T-helper 22 cell (primary cell): ENCODE data around the gene DACH2.
"Not testable (repeated sequence)": the region's sequence is repeated elsewhere in the genome, so short reads cannot be mapped to it uniquely, and the experiment has no call there.

Experiments
- DNase-seq: peaks from one replicate; pipeline ENCODE4 v3.0.0-alpha.2; 2020; ENCODE audit warnings: low read depth

DACH2 gene

GRCh38 chrX:86148024-86148511 is at the start of gene DACH2:
TSS of gene DACH2 (plus strand) at chrX:86148451.
- DNase-seq: peak; percentile 9

- DNase-seq: no peak
Measured at GRCh38 chrX:86102341-86102740, 45.9 kb upstream of the DACH2 start.

GRCh38 chrX:86103061-86103460 is 45.2 kb upstream of the DACH2 start:
- DNase-seq: no peak

GRCh38 chrX:86104526-86104925 is 43.7 kb upstream of the DACH2 start:
- no peak for DNase-seq

GRCh38 chrX:86121916-86122315 is 26.3 kb upstream of the DACH2 start:
- DNase-seq: no peak

- DNase-seq: no peak
Measured at GRCh38 chrX:86133761-86134160, 14.5 kb upstream of the DACH2 start.

- DNase-seq: no peak
Measured at GRCh38 chrX:86137071-86137470, 11.2 kb upstream of the DACH2 start.

GRCh38 chrX:86141786-86142185 is 6.5 kb upstream of the DACH2 start:
- DNase-seq: no peak

GRCh38 chrX:86146102-86146501 is 2.1 kb upstream of the DACH2 start:
- DNase-seq: no peak

GRCh38 chrX:86148594-86148993 is 343 bp downstream of the DACH2 start:
- DNase-seq: no peak

GRCh38 chrX:86149119-86149518 is 868 bp downstream of the DACH2 start:
- no peak for DNase-seq

GRCh38 chrX:86154553-86154952 is 6.3 kb downstream of the DACH2 start:
- no peak for DNase-seq

- no peak for DNase-seq
Measured at GRCh38 chrX:86171366-86171765, 23.1 kb downstream of the DACH2 start.

GRCh38 chrX:86178906-86179305 is 30.7 kb downstream of the DACH2 start:
- no peak for DNase-seq

- not testable (repeated sequence) for DNase-seq
Measured at GRCh38 chrX:86181325-86181724, 33.1 kb downstream of the DACH2 start.

- DNase-seq: no peak
Measured at GRCh38 chrX:86192827-86193226, 44.6 kb downstream of the DACH2 start.

- DNase-seq: no peak
Measured at GRCh38 chrX:86194758-86195157, 46.5 kb downstream of the DACH2 start.

- DNase-seq: no peak
Measured at GRCh38 chrX:86195343-86195742, 47.1 kb downstream of the DACH2 start.

GRCh38 chrX:86197815-86198214 is 49.6 kb downstream of the DACH2 start:
- DNase-seq: no peak

GRCh38 chrX:86210772-86211171 is 62.5 kb downstream of the DACH2 start:
- no peak for DNase-seq

- DNase-seq: no peak
Measured at GRCh38 chrX:86215260-86215659, 67.0 kb downstream of the DACH2 start.

- no peak for DNase-seq
Measured at GRCh38 chrX:86237482-86237881, 89.2 kb downstream of the DACH2 start.

GRCh38 chrX:86241547-86241946 is 93.3 kb downstream of the DACH2 start:
- no peak for DNase-seq

- no peak for DNase-seq
Measured at GRCh38 chrX:86263526-86263925, 115.3 kb downstream of the DACH2 start.

GRCh38 chrX:86295293-86295692 is 147.0 kb downstream of the DACH2 start:
- no peak for DNase-seq
